ENCODE measurements around the gene SOAT1. TPM values are rescaled to one million over a fixed set of nuclear protein-coding genes. Genes with fewer than 3 reads are reported as not detected.

Gene SOAT1
- total and polyA plus RNA-seq, 2 of the 8 experiments (the other 6 are each of a cell fraction or from before 2014, with no cell fraction given), result 2.7 to 4.7 TPM

- no peaks in the 10 kb centered on the region for H3K4me1 ChIP-seq (replicated peaks in 1 of 4; ENCODE audit: control insufficient read depth in 3 of 4, insufficient read depth in 4 of 4, low read length in 3 of 4)
- H4K8ac ChIP-seq (ENCODE audit: extremely low read depth, insufficient read depth, low read length), result no peak overlapping the region
- H3K27me3 ChIP-seq (replicated peaks in 1 of 4; ENCODE audit: control insufficient read depth in 3 of 4, extremely low read depth in 1 of 4, insufficient read depth in 3 of 4, low read length in 3 of 4), result no peaks in the 10 kb centered on the region
- H2BK12ac ChIP-seq (ENCODE audit: low read depth, low read length), result no peak overlapping the region
- DNase-seq (ENCODE audit: low read depth in 1 of 2, low spot score in 2 of 2), result no peak
- 86% methylated on average over 4 of the region's 4 CpGs; no CpG with 5 or more reads in 1 of the 2 experiments for WGBS, 2 experiments (ENCODE audit: extremely low coverage in 1 of 2, insufficient coverage in 1 of 2, insufficient read length in 1 of 2, insufficient replicate concordance in 2 of 2, low coverage in 1 of 2, low lambda C conversion rate in 2 of 2, missing lambda C conversion rate in 1 of 2)
- H3K18ac ChIP-seq (ENCODE audit: extremely low read depth, low read length), result no peak overlapping the region
- H3K23me2 ChIP-seq (ENCODE audit: low read depth, low read length), result no peaks in the 10 kb centered on the region
- H3K9me3 ChIP-seq (ENCODE audit: insufficient read depth in 2 of 2, low read depth in 1 of 2, low read length in 1 of 2), result no peaks in the 10 kb centered on the region
- H4K20me1 ChIP-seq (replicated peaks in 1 of 2; ENCODE audit: control insufficient read depth in 1 of 2, insufficient read depth in 2 of 2, low read length in 2 of 2), result no peaks in the 10 kb centered on the region
- H3K23ac ChIP-seq (ENCODE audit: insufficient read length), result no peak overlapping the region
- H3K14ac ChIP-seq (ENCODE audit: insufficient read length), result no peak overlapping the region
- H2AFZ ChIP-seq (ENCODE audit: low read length), result no peak overlapping the region
- no peak overlapping the region for H4K91ac ChIP-seq (replicated peaks; ENCODE audit: insufficient read length, low read length)
- H3K4me3 ChIP-seq (ENCODE audit: extremely low read depth in 1 of 4, insufficient read depth in 2 of 4, low read depth in 3 of 4, low read length in 4 of 4), result no peak overlapping the region
- ChIA-PET POLR2A (ENCODE audit: partially characterized antibody) (no interaction called here), CTCF (ENCODE audit: partially characterized antibody) (no interaction called here)
- no peak overlapping the region for H3K4ac ChIP-seq (replicated peaks; ENCODE audit: insufficient read length, low read depth, low read length)
- H2BK15ac ChIP-seq (ENCODE audit: low read length), result no peak overlapping the region
- H4K5ac ChIP-seq (ENCODE audit: insufficient read length, low read depth, low read length), result no peak overlapping the region
- no peak overlapping the region for H3K27ac ChIP-seq (ENCODE audit: low read depth, low read length)
- H2AK5ac ChIP-seq (ENCODE audit: low read depth, low read length), result no peak overlapping the region
- no peak overlapping the region for H3K56ac ChIP-seq (replicated peaks; ENCODE audit: insufficient read length, low read depth, low read length)
- no peaks in the 10 kb centered on the region for H3K36me3 ChIP-seq (ENCODE audit: control insufficient read depth in 2 of 4, insufficient read depth in 4 of 4, low read length in 3 of 4)
- TF ChIP-seq ATF2 (IDR thresholded peaks at IDR 0.05; ENCODE audit: low read length) (no peak), CREB1 (IDR thresholded peaks at IDR 0.05) (no peak), CHD2 (IDR thresholded peaks at IDR 0.05; ENCODE audit: low read length) (no peak), RFX5 (IDR thresholded peaks at IDR 0.05; ENCODE audit: borderline replicate concordance, low read depth, low read length) (no peak), CEBPB (IDR thresholded peaks at IDR 0.05; ENCODE audit: low read depth, low read length) (no peak)
- H2BK5ac ChIP-seq (ENCODE audit: low read depth, low read length), result no peak overlapping the region
- no peak overlapping the region for H3K9ac ChIP-seq (replicated peaks in 1 of 4; ENCODE audit: extremely low read depth in 1 of 4, low read depth in 3 of 4, low read length in 3 of 4)
- H2BK20ac ChIP-seq (ENCODE audit: low read length), result no peak overlapping the region
- no peak overlapping the region for H2BK120ac ChIP-seq (replicated peaks; ENCODE audit: low read depth, low read length)
- no peak overlapping the region for H3K4me2 ChIP-seq (ENCODE audit: insufficient read depth in 1 of 2, low read depth in 2 of 2, low read length in 2 of 2)
- H3K79me1 ChIP-seq (ENCODE audit: low read depth, low read length), result no peaks in the 10 kb centered on the region
- no peak for FAIRE-seq
- H3K79me2 ChIP-seq (ENCODE audit: control insufficient read depth in 1 of 2, insufficient read depth in 2 of 2, low read length in 2 of 2), result no peaks in the 10 kb centered on the region
These were observed 40.8 kb downstream of the SOAT1 start for GRCh38 chr1:179334440-179334839.
